Measurements from ENCODE around the gene GPR15.

Gene GPR15

DNA sequence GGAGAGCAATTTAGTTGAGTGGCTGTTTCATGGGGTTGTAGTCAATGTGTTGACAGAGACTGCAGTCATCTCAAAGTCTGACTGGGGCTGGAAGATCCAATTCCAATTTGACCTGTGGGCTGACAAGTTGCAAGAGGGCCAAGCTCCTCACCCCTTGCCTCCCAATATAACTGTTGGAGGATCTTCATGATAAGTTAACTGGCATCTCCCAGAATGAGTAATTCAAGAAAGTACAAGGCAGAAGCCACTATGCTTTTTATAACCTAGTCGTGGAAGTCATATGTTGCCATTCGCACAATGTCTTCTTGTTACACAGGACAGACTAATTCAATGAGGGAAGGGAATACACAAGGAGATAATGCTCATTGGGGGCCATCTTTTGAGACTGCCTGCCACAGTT lies 29.1 kb downstream of the GPR15 start:
- peak overlapping the region; percentile 62 for H3K27ac Mint-ChIP-seq
- peak overlapping the region; percentile 43 for H3K4me3 Mint-ChIP-seq
- no peaks in the 10 kb centered on the region for H3K9me3 Mint-ChIP-seq
- H3K4me1 Mint-ChIP-seq, result peaks cover 70% of the 10 kb centered on the region
- peaks cover 2% of the 10 kb centered on the region for H3K36me3 Mint-ChIP-seq
- no peak for ATAC-seq
- H3K27me3 Mint-ChIP-seq, result no peaks in the 10 kb centered on the region

- peak; percentile 32 for ATAC-seq
- H3K9me3 Mint-ChIP-seq, result no peaks in the 10 kb centered on the region
- no peaks in the 10 kb centered on the region for H3K27me3 Mint-ChIP-seq
- no peaks in the 10 kb centered on the region for H3K36me3 Mint-ChIP-seq
- peaks cover 59% of the 10 kb centered on the region for H3K4me1 Mint-ChIP-seq
- peak overlapping the region; percentile 7 for H3K4me3 Mint-ChIP-seq
- no peak overlapping the region for H3K27ac Mint-ChIP-seq
Measured at GRCh38 chr3:98561727-98562521, 30.1 kb downstream of the GPR15 start.

DNA sequence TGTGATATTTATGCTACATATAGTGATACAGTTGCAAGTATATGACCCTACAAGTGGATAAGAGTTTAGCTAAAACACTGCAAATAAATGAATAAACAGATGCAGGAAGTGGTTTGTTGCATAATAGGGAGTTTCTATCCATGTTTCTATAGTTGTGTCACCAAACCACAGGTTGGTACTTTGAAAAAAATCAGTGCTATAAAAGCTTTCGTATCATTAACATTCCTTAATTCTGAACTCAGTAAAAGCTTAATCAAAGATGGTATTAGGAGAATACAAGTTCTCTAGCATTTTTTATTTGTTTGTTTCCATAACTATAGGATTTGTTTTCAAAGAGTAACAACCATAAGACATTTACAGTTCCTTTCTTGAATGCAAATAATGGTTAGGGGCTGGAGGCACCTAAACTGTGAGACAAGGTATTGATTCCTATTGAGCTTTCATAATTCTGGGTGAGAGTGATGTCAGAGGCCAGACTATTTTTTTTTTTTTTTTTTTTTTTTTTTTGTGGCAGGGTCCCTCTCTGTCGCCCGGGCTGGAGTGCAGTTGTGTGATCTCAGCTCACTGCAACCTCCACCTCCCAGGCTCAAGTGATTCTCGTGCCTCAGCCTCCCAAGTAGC lies 32.0 kb downstream of the GPR15 start:
- no peaks in the 10 kb centered on the region for H3K36me3 Mint-ChIP-seq
- peaks cover 46% of the 10 kb centered on the region for H3K4me1 Mint-ChIP-seq
- H3K27me3 Mint-ChIP-seq, result no peaks in the 10 kb centered on the region
- no peak overlapping the region for H3K4me3 Mint-ChIP-seq
- no peaks in the 10 kb centered on the region for H3K9me3 Mint-ChIP-seq
- H3K27ac Mint-ChIP-seq, result peak overlapping the region; percentile 86
- ATAC-seq, result peak; percentile 71

- no peaks in the 10 kb centered on the region for H3K36me3 Mint-ChIP-seq
- peaks cover 41% of the 10 kb centered on the region for H3K4me1 Mint-ChIP-seq
- peak overlapping the region; percentile 86 for H3K27ac Mint-ChIP-seq
- H3K27me3 Mint-ChIP-seq, result no peaks in the 10 kb centered on the region
- peak overlapping the region; percentile 47 for H3K4me3 Mint-ChIP-seq
- peak; percentile 63 for ATAC-seq
- H3K9me3 Mint-ChIP-seq, result peaks cover 2% of the 10 kb centered on the region
Measured at GRCh38 chr3:98564282-98565005, 32.7 kb downstream of the GPR15 start.

DNA sequence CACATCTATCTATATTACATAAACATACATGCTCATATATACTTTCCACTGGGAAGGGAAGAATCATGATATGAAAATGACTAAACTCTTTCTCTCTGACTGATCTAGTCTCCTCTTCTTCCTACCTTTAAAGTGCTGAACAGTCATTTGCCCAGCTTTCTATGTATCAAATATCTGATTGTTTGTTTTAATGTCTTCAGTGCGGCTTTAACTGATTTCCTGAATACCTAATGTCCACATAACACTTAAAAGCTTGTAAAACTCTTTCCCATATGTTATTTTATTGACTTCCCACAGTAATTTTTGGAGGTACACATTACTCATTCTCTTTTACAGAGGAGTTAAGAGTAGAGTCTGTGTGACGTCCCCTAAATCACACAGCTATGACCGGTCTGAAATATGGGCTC lies 33.5 kb downstream of the GPR15 start:
- Mint-ChIP-seq H3K4me3 (no peak overlapping the region), H3K9me3 (peaks cover 2% of the 10 kb centered on the region), H3K27me3 (no peaks in the 10 kb centered on the region), H3K4me1 (peaks cover 41% of the 10 kb centered on the region), H3K36me3 (no peaks in the 10 kb centered on the region), H3K27ac (peak overlapping the region; percentile 86)
- no peak for ATAC-seq

DNA sequence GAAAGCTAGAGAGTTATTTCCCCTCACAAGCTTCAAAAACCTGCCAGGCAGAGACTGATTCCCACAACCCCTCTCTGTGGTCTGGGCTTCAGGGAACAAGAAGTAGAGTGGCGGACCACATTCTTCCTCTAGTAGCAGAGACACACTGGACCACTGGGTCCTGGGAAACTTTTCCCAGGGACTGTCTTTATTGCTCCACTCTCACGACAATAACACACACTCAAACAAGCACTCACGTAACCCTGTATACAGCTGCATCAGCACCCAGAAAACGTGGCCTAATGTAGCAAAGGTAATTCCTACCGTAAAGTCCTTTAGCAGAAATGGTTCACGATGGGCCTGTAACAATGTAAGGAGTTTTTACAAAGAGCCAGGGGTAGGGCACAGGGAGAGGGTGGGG lies 34.1 kb downstream of the GPR15 start:
- Mint-ChIP-seq H3K9me3 (peaks cover 2% of the 10 kb centered on the region), H3K4me1 (peaks cover 39% of the 10 kb centered on the region), H3K27me3 (no peaks in the 10 kb centered on the region), H3K4me3 (no peak overlapping the region), H3K27ac (peak overlapping the region; percentile 86), H3K36me3 (no peaks in the 10 kb centered on the region)
- ATAC-seq, result no peak

DNA sequence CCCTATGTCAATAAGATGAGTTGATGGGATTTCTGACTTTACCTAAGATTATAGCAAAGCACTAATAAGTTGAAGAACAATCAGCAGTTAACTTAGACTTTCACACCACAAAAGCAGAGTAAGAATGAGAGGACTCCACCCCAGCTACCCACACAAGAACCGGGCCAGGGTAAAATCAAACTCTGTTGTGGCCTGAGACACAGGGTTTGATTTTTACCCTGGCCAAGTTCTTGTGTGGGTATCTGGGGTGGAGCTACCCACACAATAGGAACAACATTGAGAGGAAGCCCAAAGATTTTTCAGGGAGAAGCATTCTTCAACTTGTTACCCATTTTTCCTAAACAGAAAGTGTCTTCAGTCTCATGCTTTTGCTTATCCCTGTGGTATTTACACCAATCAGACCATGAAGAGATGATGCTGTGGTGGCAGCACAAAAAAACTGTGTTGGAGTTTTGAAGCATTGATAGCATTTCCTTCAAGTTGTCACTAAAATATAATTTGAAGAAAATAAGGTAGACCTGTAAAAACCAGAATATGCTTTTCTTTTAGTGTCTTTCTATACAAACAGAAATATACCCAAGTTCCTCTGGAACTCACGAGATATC lies 36.0 kb downstream of the GPR15 start:
- Mint-ChIP-seq H3K4me1 (peaks cover 33% of the 10 kb centered on the region), H3K36me3 (no peaks in the 10 kb centered on the region), H3K4me3 (no peak overlapping the region), H3K27me3 (no peaks in the 10 kb centered on the region), H3K9me3 (peaks cover 2% of the 10 kb centered on the region), H3K27ac (peak overlapping the region; percentile 76)
- ATAC-seq, result peak; percentile 51

- H3K36me3 Mint-ChIP-seq, result no peaks in the 10 kb centered on the region
- no peak overlapping the region for H3K4me3 Mint-ChIP-seq
- peak overlapping the region; percentile 76 for H3K27ac Mint-ChIP-seq
- no peaks in the 10 kb centered on the region for H3K27me3 Mint-ChIP-seq
- no peak for ATAC-seq
- H3K4me1 Mint-ChIP-seq, result peaks cover 32% of the 10 kb centered on the region
- peaks cover 2% of the 10 kb centered on the region for H3K9me3 Mint-ChIP-seq
Measured at GRCh38 chr3:98568402-98568801, 36.6 kb downstream of the GPR15 start.

GRCh38 chr3:98573181-98573728 lies 41.5 kb downstream of the GPR15 start:
- peak overlapping the region; percentile 81 for H3K27ac Mint-ChIP-seq
- peaks cover 2% of the 10 kb centered on the region for H3K9me3 Mint-ChIP-seq
- peaks cover 21% of the 10 kb centered on the region for H3K36me3 Mint-ChIP-seq
- no peaks in the 10 kb centered on the region for H3K27me3 Mint-ChIP-seq
- H3K4me3 Mint-ChIP-seq, result peak overlapping the region; percentile 56
- peaks cover 21% of the 10 kb centered on the region for H3K4me1 Mint-ChIP-seq
- no peak for ATAC-seq

GRCh38 chr3:98574132-98574531 lies 42.4 kb downstream of the GPR15 start:
- ATAC-seq, result no peak
- no peaks in the 10 kb centered on the region for H3K27me3 Mint-ChIP-seq
- peaks cover 30% of the 10 kb centered on the region for H3K36me3 Mint-ChIP-seq
- H3K27ac Mint-ChIP-seq, result peak overlapping the region; percentile 81
- no peak overlapping the region for H3K4me3 Mint-ChIP-seq
- peaks cover 18% of the 10 kb centered on the region for H3K4me1 Mint-ChIP-seq
- peaks cover 2% of the 10 kb centered on the region for H3K9me3 Mint-ChIP-seq

GRCh38 chr3:98577178-98577895 lies 45.6 kb downstream of the GPR15 start:
- no peaks in the 10 kb centered on the region for H3K27me3 Mint-ChIP-seq
- peaks cover 18% of the 10 kb centered on the region for H3K4me1 Mint-ChIP-seq
- peaks cover 46% of the 10 kb centered on the region for H3K36me3 Mint-ChIP-seq
- no peak for ATAC-seq
- H3K9me3 Mint-ChIP-seq, result no peaks in the 10 kb centered on the region
- H3K4me3 Mint-ChIP-seq, result no peak overlapping the region
- H3K27ac Mint-ChIP-seq, result peak overlapping the region; percentile 1

DNA sequence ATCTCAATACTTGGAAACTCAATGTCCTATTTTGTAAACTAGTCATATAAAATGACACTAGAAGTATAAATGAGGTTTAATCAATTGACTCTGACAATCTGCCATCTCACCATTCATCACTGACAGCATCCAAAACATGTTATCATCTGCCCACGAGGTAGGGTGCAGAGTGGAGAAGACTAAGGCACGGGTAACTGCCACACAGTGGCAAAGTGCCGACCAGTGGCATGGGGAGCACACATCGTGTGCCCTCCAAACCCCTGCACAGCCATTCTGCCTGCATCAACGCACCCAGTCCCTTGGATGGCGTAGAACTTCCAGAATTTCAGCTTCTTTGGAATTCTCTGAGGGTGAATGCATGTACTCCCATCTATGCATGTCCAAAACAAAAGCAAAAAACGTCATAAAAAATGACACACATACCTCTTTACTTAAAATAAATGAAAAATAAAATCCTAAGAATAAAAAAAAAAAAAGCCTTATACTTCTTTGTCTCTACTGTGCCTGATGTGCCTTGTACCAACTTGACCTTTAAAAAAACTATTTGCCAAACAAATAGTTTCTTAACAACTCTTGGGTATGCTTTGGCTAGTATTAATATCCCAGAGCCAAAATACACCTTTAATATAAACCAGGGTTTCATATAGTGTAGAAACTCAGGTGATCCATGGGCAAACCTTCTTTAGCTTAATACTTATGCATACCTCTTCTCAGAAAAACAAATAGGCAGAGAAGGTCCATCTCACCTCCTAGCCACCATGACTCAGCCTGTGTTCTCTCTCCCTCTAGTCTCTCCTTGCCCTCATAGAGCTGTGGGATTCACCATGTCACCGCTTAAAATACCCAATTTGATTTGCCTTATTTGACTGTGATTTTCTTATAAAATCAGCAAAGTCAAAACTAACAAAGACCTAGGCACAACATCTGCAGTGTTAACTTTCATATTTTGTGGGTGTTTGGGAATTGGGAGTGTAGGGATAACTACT lies 48.9 kb downstream of the GPR15 start:
- Mint-ChIP-seq H3K36me3 (peaks cover 73% of the 10 kb centered on the region), H3K9me3 (no peaks in the 10 kb centered on the region), H3K4me3 (no peak overlapping the region), H3K27me3 (no peaks in the 10 kb centered on the region), H3K27ac (no peak overlapping the region), H3K4me1 (peaks cover 5% of the 10 kb centered on the region)
- ATAC-seq, result no peak

DNA sequence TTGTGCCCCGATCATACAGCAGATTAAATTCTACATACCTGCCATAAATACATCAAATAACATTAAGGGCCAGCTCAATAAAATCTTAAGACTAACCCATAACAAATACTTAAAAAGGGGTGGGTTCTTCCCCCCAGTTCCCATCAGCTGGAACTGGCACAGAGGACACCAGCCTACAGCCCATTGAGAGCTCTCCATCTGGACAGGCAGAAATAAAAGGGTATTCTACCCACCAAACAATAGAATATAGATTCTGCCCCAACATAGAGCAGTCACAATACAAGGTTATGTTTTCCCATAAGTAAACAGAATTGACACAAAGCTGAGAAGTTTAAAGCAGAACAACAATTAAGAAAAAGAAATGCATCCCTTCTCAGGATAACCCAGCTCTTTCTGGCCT lies 49.7 kb downstream of the GPR15 start:
- Mint-ChIP-seq H3K27me3 (no peaks in the 10 kb centered on the region), H3K4me3 (no peak overlapping the region)
- no peak for ATAC-seq

More for the DNA sequence above, 49.7 kb downstream of the GPR15 start:
- Mint-ChIP-seq H3K4me1 (peaks cover 5% of the 10 kb centered on the region), H3K9me3 (no peaks in the 10 kb centered on the region), H3K27ac (no peak overlapping the region), H3K36me3 (peaks cover 70% of the 10 kb centered on the region)
